Neural progenitor cell (in vitro differentiated cells): ENCODE measurements around the gene TBCD.

Experiments
- CTCF ChIP-seq: fragments of 200-600 bp; sonication (generic); IDR thresholded peaks from 2 replicates; pipeline ENCODE4 v1.5.1; 2017; ENCODE audit warnings: antibody characterized with exemption, mild to moderate bottlenecking
- EZH2 ChIP-seq: fragments of 200-600 bp; sonication (generic); IDR thresholded peaks from 2 replicates; pipeline ENCODE4 v1.6.1; 2017; ENCODE audit warnings: antibody characterized with exemption, mild to moderate bottlenecking, moderate library complexity
- EZH2phosphoT487 ChIP-seq: fragments of 200-600 bp; sonication (generic); IDR thresholded peaks from 2 replicates; pipeline ENCODE4 v1.6.1; 2017; ENCODE audit warnings: antibody characterized with exemption

DNA sequence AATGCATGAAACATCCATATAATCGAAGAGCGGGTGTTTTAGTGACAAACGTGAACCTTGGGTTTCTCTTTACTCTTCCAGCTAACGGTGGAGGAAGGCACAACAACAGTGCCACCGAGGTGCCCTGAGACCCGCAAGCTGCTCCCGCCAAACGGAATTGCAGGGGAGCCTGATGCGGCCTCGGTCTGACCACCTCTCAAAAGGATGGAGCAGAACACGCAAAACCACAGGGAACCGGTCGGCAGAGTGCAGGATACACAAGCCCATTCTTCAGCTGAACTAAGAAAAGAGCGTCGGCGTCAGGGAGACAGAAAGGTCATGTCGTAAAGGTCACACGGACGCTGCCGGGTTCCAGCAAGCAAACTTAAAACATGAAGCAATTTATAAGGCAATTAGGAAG, 197.5 kb downstream of the TBCD start:
- no peak for TF ChIP-seq CTCF
- no peak for TF ChIP-seq EZH2
- TF ChIP-seq EZH2phosphoT487 = no peak
